H7 (cell line): ENCODE results near the gene FMO5. TPM values are rescaled to one million over a fixed set of nuclear protein-coding genes. Genes with fewer than 3 reads are reported as not detected.
A peak's percentile ranks its signal among the peaks of the same experiment; 100 is the strongest.

Experiments
- DNase-seq: peaks from one replicate; pipeline ENCODE4 v3.0.0; 2012
- H3K27me3 ChIP-seq: 2 replicates; pipeline ENCODE4 v1.6.0; 2011; ENCODE audit warnings: mild to moderate bottlenecking, low read length; ENCODE audit not compliant: control insufficient read depth, insufficient read depth
- H3K36me3 ChIP-seq: replicated peaks from 2 replicates; pipeline ENCODE4 v1.5.1; 2011; ENCODE audit warnings: low read length; ENCODE audit not compliant: control insufficient read depth, insufficient read depth
- H3K4me3 ChIP-seq: 2 replicates; pipeline ENCODE4 v1.5.1; 2011; ENCODE audit warnings: low read depth, mild to moderate bottlenecking, control low read depth, low read length, moderate library complexity; ENCODE audit not compliant: insufficient read depth
- total RNA-seq: library from RNA; depleted of rRNA; stranded (reverse); fragments of >200 nt; shearing (Covaris generic); gene quantifications from 2 replicates; pipeline ENCODE4 v1.2.3, GENCODE V29; 2014

The FMO5 gene
- total RNA-seq, 1 experiment from 2014 or later, result 6.3 TPM

GRCh38 chr1:147223740-147224615 is 1.2 kb downstream of the FMO5 start:
- peak overlapping the region; percentile 3; the same call in 1 of the 2 replicates for H3K4me3 ChIP-seq

GRCh38 chr1:147218606-147219005 is 6.5 kb downstream of the FMO5 start:
- Histone ChIP-seq H3K27me3 (no peaks in the 10 kb centered on the region), H3K36me3 (no peaks in the 10 kb centered on the region), H3K4me3 (no peak overlapping the region)
- no peak for DNase-seq

More at GRCh38 chr1:147223740-147224615, 1.2 kb downstream of the FMO5 start:
- no peaks in the 10 kb centered on the region for H3K36me3 ChIP-seq
- DNase-seq, result no peak
- H3K27me3 ChIP-seq, result peaks cover 10% of the 10 kb centered on the region

- no peaks in the 10 kb centered on the region for H3K36me3 ChIP-seq
- no peaks in the 10 kb centered on the region for H3K27me3 ChIP-seq
- no peak for DNase-seq
- H3K4me3 ChIP-seq, result no peak overlapping the region
Measured at GRCh38 chr1:147217141-147217540, 8.0 kb downstream of the FMO5 start.

- DNase-seq, result no peak
- Histone ChIP-seq H3K4me3 (no peak overlapping the region), H3K36me3 (no peaks in the 10 kb centered on the region), H3K27me3 (no peaks in the 10 kb centered on the region)
Measured at GRCh38 chr1:147216124-147216523, 9.0 kb downstream of the FMO5 start.

GRCh38 chr1:147215540-147215916 is 9.6 kb downstream of the FMO5 start:
- Histone ChIP-seq H3K4me3 (no peak overlapping the region), H3K36me3 (no peaks in the 10 kb centered on the region), H3K27me3 (no peaks in the 10 kb centered on the region)
- no peak for DNase-seq

GRCh38 chr1:147214842-147215539 is 10.1 kb downstream of the FMO5 start:
- Histone ChIP-seq H3K27me3 (no peaks in the 10 kb centered on the region), H3K4me3 (no peak overlapping the region), H3K36me3 (no peaks in the 10 kb centered on the region)
- no peak for DNase-seq

GRCh38 chr1:147214325-147214724 is 10.8 kb downstream of the FMO5 start:
- Histone ChIP-seq H3K4me3 (no peak overlapping the region), H3K36me3 (no peaks in the 10 kb centered on the region), H3K27me3 (no peaks in the 10 kb centered on the region; the same call in 1 of the 2 replicates)
- DNase-seq, result no peak

GRCh38 chr1:147213271-147213670 is 11.9 kb downstream of the FMO5 start:
- no peaks in the 10 kb centered on the region; the same call in 1 of the 2 replicates for H3K27me3 ChIP-seq
- no peaks in the 10 kb centered on the region for H3K36me3 ChIP-seq
- DNase-seq, result no peak
- H3K4me3 ChIP-seq, result no peak overlapping the region

GRCh38 chr1:147211577-147211976 is 13.6 kb downstream of the FMO5 start:
- H3K36me3 ChIP-seq, result no peaks in the 10 kb centered on the region
- H3K27me3 ChIP-seq, result no peaks in the 10 kb centered on the region; the same call in 1 of the 2 replicates
- no peak overlapping the region for H3K4me3 ChIP-seq
- no peak for DNase-seq

GRCh38 chr1:147210987-147211386 is 14.2 kb downstream of the FMO5 start:
- H3K4me3 ChIP-seq, result no peak overlapping the region
- no peak for DNase-seq
- H3K27me3 ChIP-seq, result no peaks in the 10 kb centered on the region; the same call in 1 of the 2 replicates
- H3K36me3 ChIP-seq, result no peaks in the 10 kb centered on the region

GRCh38 chr1:147209825-147210821 is 15.0 kb downstream of the FMO5 start:
- H3K27me3 ChIP-seq, result no peaks in the 10 kb centered on the region; the same call in 1 of the 2 replicates
- H3K4me3 ChIP-seq, result no peak overlapping the region
- H3K36me3 ChIP-seq, result no peaks in the 10 kb centered on the region
- DNase-seq, result no peak

- no peaks in the 10 kb centered on the region; the same call in 1 of the 2 replicates for H3K27me3 ChIP-seq
- no peaks in the 10 kb centered on the region for H3K36me3 ChIP-seq
- no peak overlapping the region for H3K4me3 ChIP-seq
- DNase-seq, result no peak
Measured at GRCh38 chr1:147208619-147209018, 16.5 kb downstream of the FMO5 start.

GRCh38 chr1:147207192-147207591 is 17.9 kb downstream of the FMO5 start:
- no peak for DNase-seq
- no peak overlapping the region for H3K4me3 ChIP-seq
- H3K27me3 ChIP-seq, result no peaks in the 10 kb centered on the region; the same call in 1 of the 2 replicates
- no peaks in the 10 kb centered on the region for H3K36me3 ChIP-seq

- no peak overlapping the region for H3K4me3 ChIP-seq
- H3K36me3 ChIP-seq, result no peaks in the 10 kb centered on the region
- DNase-seq, result no peak
Measured at GRCh38 chr1:147204080-147204479, 21.1 kb downstream of the FMO5 start.

More at GRCh38 chr1:147204080-147204479, 21.1 kb downstream of the FMO5 start:
- no peaks in the 10 kb centered on the region for H3K27me3 ChIP-seq
